Body of pancreas (tissue), 4 donors: ENCODE data around the gene MAGEE2. TPM values are rescaled to one million over a fixed set of nuclear protein-coding genes. Genes with fewer than 3 reads are reported as not detected.

Experiments used
- ATAC-seq: fragments of 150-250 bp; one replicate; pipeline ENCODE4 v1.9.1; 2016
- DNase-seq, 4 donors: peaks; one replicate each; pipeline ENCODE4 v3.0.0-alpha.2; 2019
- H3K27ac ChIP-seq, 4 donors: fragments of 200-600 bp; sonication (generic); 1 replicate in 3 of 4; 2 replicates in 1 of 4; pipeline versions ENCODE4 v1.5.1 to v1.6.1; 2016 to 2019; ENCODE audit warnings: mild to moderate bottlenecking in 1 of 4, mixed read lengths in 1 of 4, moderate library complexity in 1 of 4
- H3K27me3 ChIP-seq, 2 donors: fragments of 200-600 bp; sonication (generic); one replicate each; pipeline ENCODE4 v1.6.0; 2016; ENCODE audit warnings: mild to moderate bottlenecking in 1 of 2
- H3K36me3 ChIP-seq, 2 donors: fragments of 200-600 bp; sonication (generic); replicated peaks in 1 of 2; 2 replicates each; pipeline ENCODE4 v1.5.1; 2016; ENCODE audit warnings: low read depth in 2 of 2; ENCODE audit not compliant: insufficient read depth in 1 of 2
- H3K4me1 ChIP-seq: fragments of 200-600 bp; sonication (generic); one replicate; pipeline ENCODE4 v1.6.0; 2016
- H3K4me3 ChIP-seq, 2 donors: fragments of 200-600 bp; sonication (generic); 1 replicate in 1 of 2; 2 replicates in 1 of 2; pipeline ENCODE4 v1.5.1; 2016 to 2019
- H3K9me3 ChIP-seq, 3 donors: fragments of 200-600 bp; sonication (generic); 1 replicate in 2 of 3; 2 replicates in 1 of 3; pipeline ENCODE4 v1.5.1; 2016
- POLR2A ChIP-seq, 3 donors: fragments of 450-650 bp; IDR thresholded peaks; one replicate each; pipeline ENCODE4 v1.6.1; 2016; ENCODE audit warnings: antibody characterized with exemption in 3 of 3, mild to moderate bottlenecking in 2 of 3
- WGBS, 2 donors: methylation state at CpG; one replicate each; pipeline ENCODE4 v1.1.5; 2017; 5-methylcytosine and 5-hydroxymethylcytosine counted together
- intact Hi-C: fragments of 100-400 bp; cut with DNase I; formaldehyde crosslinking; loops from one replicate; pipeline ENCODE4 v1.15.1; 2023
- total RNA-seq, 2 donors: library from RNA; depleted of rRNA; stranded (reverse); fragments of >200 nt; gene quantifications; one replicate each; pipeline ENCODE4 v1.1.0, GENCODE V29; 2016
- TF ChIP-seq, protein P1 (sequence below), 7 experiments: fragments of 450-650 bp in 4 of 7; fragments of 200-600 bp in 3 of 7; sonication (generic) in 3 of 7; IDR thresholded peaks; one replicate each; pipeline ENCODE4 v1.5.1; 2016 to 2019; ENCODE audit warnings: antibody characterized with exemption in 7 of 7

MAGEE2 gene
- total RNA-seq, 2 donors from 2014 or later = not detected

DNA sequence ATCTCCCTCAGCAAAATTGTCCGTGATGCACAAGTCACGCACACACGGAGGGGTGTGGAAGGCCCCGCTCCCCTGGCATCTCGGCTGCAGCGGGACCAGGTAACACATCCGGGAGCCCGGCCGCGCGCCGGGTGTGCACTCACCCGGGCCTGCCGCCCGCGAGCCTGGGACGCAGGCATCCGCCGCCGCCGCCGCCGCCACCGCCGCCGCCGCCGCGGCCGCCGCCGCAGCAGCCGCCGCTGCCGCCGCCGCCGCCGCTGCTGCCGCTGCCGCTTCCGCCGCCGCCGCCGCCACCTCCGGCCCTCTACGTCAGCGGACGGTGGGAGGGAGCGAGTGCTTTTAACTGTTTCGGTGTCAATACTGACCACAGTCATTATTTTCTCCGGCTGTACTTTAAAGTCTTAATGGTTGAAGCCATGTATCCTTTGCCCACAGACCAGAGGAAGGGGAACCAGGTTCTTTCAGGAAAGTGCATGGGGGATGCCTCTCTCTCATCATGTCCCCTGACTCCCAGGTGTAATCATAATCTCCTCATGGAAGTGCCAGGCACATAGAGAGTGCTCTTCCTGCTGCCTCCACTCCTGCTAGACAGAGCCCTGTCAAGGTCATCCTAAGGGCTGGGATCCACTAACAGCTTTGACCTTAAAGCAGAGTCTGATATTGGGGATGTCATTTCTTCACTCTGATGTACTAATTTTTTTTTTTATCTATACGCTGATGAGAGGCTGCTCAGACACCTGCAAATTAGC lies 38.0 kb downstream of the MAGEE2 start:
- Histone ChIP-seq H3K9me3 (no peaks in the 10 kb centered on the region), H3K36me3 (no peaks in the 10 kb centered on the region), H3K27ac (peak overlapping the region in 2 of 4 donors; percentile 30 to 34), H3K27me3 (no peaks in the 10 kb centered on the region), H3K4me1 (peaks cover 5% of the 10 kb centered on the region), H3K4me3 (no peak overlapping the region)
- ATAC-seq = peak; percentile 75
- intact Hi-C loops = no loop called here
- no peak for TF ChIP-seq POLR2A (IDR thresholded peaks at IDR 0.05)
- TF ChIP-seq, protein P1, sequence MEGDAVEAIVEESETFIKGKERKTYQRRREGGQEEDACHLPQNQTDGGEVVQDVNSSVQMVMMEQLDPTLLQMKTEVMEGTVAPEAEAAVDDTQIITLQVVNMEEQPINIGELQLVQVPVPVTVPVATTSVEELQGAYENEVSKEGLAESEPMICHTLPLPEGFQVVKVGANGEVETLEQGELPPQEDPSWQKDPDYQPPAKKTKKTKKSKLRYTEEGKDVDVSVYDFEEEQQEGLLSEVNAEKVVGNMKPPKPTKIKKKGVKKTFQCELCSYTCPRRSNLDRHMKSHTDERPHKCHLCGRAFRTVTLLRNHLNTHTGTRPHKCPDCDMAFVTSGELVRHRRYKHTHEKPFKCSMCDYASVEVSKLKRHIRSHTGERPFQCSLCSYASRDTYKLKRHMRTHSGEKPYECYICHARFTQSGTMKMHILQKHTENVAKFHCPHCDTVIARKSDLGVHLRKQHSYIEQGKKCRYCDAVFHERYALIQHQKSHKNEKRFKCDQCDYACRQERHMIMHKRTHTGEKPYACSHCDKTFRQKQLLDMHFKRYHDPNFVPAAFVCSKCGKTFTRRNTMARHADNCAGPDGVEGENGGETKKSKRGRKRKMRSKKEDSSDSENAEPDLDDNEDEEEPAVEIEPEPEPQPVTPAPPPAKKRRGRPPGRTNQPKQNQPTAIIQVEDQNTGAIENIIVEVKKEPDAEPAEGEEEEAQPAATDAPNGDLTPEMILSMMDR (IDR thresholded peaks at IDR 0.05) = no peak
- peak; percentile 34 to 58 (median 44) for DNase-seq
- 2 to 6% methylated on average over 3 to 13 of the region's 54 CpGs for WGBS, 2 donors
